Measurements from ENCODE around the gene PPM1H.
A peak's percentile ranks its signal among the peaks of the same experiment; 100 is the strongest.

PPM1H gene

GRCh38 chr12:62934799-62935674 lies at the start of gene PPM1H:
Gene PPM1H (minus strand): TSS chr12:62935150. CDS start chr12:62934736, 414 bp downstream.
- no peak within 1 kb of the TSS for H3K27ac ChIP-seq
- peak; percentile 29 for DNase-seq

GRCh38 chr12:62983594-62983993 lies 48.6 kb upstream of the PPM1H start:
- no peak for DNase-seq
- H3K36me3 ChIP-seq (replicated peaks), result no peaks in the 10 kb centered on the region
- in situ Hi-C loops (cut with HindIII; ENCODE audit: low pct_ligation_motif_present, low sequenced_read_pairs), result no loop called here
- no peak overlapping the region for H3K27ac ChIP-seq
- no peak overlapping the region for H3K4me3 ChIP-seq (ENCODE audit: low read depth, low read length)
- H3K27me3 ChIP-seq (replicated peaks), result no peaks in the 10 kb centered on the region
- peak; percentile 37 for TF ChIP-seq CTCF (IDR thresholded peaks at IDR 0.05; ENCODE audit: low read depth, low read length, missing control alignments)

More at GRCh38 chr12:62934799-62935674, at the start of gene PPM1H:
- no peaks in the 10 kb centered on the region for H3K27me3 ChIP-seq (replicated peaks)
- peak; percentile 53 for TF ChIP-seq CTCF (IDR thresholded peaks at IDR 0.05; ENCODE audit: low read depth, low read length, missing control alignments)
- in situ Hi-C loops (cut with HindIII; ENCODE audit: low pct_ligation_motif_present, low sequenced_read_pairs), result no loop called here
- no peaks in the 10 kb centered on the region for H3K36me3 ChIP-seq (replicated peaks)
- H3K4me3 ChIP-seq (ENCODE audit: low read depth, low read length), result peak within 1 kb of the TSS; percentile 70

GRCh38 chr12:62978768-62979167 lies 43.8 kb upstream of the PPM1H start:
- in situ Hi-C loops (cut with HindIII; ENCODE audit: low pct_ligation_motif_present, low sequenced_read_pairs), result no loop called here
- DNase-seq, result no peak
- H3K36me3 ChIP-seq (replicated peaks), result no peaks in the 10 kb centered on the region
- H3K27me3 ChIP-seq (replicated peaks), result no peaks in the 10 kb centered on the region
- TF ChIP-seq CTCF (IDR thresholded peaks at IDR 0.05; ENCODE audit: low read depth, low read length, missing control alignments), result no peak
- no peak overlapping the region for H3K4me3 ChIP-seq (ENCODE audit: low read depth, low read length)
- no peak overlapping the region for H3K27ac ChIP-seq

- no peaks in the 10 kb centered on the region for H3K27me3 ChIP-seq (replicated peaks)
- in situ Hi-C loops (cut with HindIII; ENCODE audit: low pct_ligation_motif_present, low sequenced_read_pairs), result no loop called here
- no peak overlapping the region for H3K27ac ChIP-seq
- H3K4me3 ChIP-seq (ENCODE audit: low read depth, low read length), result no peak overlapping the region
- no peaks in the 10 kb centered on the region for H3K36me3 ChIP-seq (replicated peaks)
- no peak for TF ChIP-seq CTCF (IDR thresholded peaks at IDR 0.05; ENCODE audit: low read depth, low read length, missing control alignments)
- DNase-seq, result no peak
These were observed 42.9 kb upstream of the PPM1H start for GRCh38 chr12:62977883-62978282.

GRCh38 chr12:62977418-62977817 lies 42.5 kb upstream of the PPM1H start:
- Histone ChIP-seq H3K36me3 (replicated peaks) (no peaks in the 10 kb centered on the region), H3K27me3 (replicated peaks) (no peaks in the 10 kb centered on the region), H3K27ac (no peak overlapping the region), H3K4me3 (ENCODE audit: low read depth, low read length) (no peak overlapping the region)
- TF ChIP-seq CTCF (IDR thresholded peaks at IDR 0.05; ENCODE audit: low read depth, low read length, missing control alignments), result no peak
- peak; percentile 44 for DNase-seq
- in situ Hi-C loops (cut with HindIII; ENCODE audit: low pct_ligation_motif_present, low sequenced_read_pairs), result no loop called here

All from brain microvascular endothelial cell (primary cell).